ENCODE measurements around the gene ST14.

GRCh38 chr11:130213979-130214281 lies 54.3 kb downstream of the ST14 start:
- TF ChIP-seq POLR2A (IDR thresholded peaks at IDR 0.05) (no peak), CTCF (IDR thresholded peaks at IDR 0.05) (no peak)

All from esophagus squamous epithelium (tissue), 4 donors.